K562 (cell line): Measurements from ENCODE around the gene ILF3.

Experiments
- CREB1 ChIP-seq, 2 experiments: sonication (generic) in 1 of 2; formaldehyde crosslinking in 1 of 2; IDR thresholded peaks; 2 replicates each; pipeline versions ENCODE4 v1.6.1 to v1.8.0; 2012 to 2022; ENCODE audit warnings: inconsistent platforms in 1 of 2, mild to moderate bottlenecking in 1 of 2, missing genetic modification reagents in 1 of 2, moderate library complexity in 1 of 2
- SMARCA4 ChIP-seq: fragments of 450-650 bp; IDR thresholded peaks from 2 replicates; pipeline ENCODE4 v1.6.1; 2016
- TF ChIP-seq, protein P1 (sequence below): sonication (generic); formaldehyde crosslinking; IDR thresholded peaks from 2 replicates; pipeline ENCODE4 v1.8.1; 2023; ENCODE audit warnings: mild to moderate bottlenecking, missing genetic modification reagents

DNA sequence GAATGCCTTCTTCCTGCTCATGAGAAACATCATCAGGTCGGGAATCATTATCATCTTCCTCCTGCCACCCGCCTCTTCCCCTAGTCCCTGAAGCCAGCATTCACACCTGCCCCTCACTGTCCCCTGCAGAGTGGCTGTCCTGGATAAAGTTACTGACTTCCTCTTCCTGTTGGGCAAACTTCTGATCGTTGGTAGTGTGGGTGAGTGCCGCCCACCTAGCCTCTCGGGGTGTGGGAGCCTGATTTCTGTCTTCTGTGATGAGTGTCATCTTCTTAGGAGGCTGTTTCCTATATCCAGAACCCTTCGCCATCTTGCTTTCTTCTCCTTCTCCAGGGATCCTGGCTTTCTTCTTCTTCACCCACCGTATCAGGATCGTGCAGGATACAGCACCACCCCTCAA, 16.3 kb upstream of the ILF3 start:
- TF ChIP-seq SMARCA4 (no peak), CREB1 (IDR thresholded peaks at IDR 0.05) (no peak), CREB1 (CRISPR knock-in tag; IDR thresholded peaks at IDR 0.05) (no peak)
- TF ChIP-seq, protein P1, sequence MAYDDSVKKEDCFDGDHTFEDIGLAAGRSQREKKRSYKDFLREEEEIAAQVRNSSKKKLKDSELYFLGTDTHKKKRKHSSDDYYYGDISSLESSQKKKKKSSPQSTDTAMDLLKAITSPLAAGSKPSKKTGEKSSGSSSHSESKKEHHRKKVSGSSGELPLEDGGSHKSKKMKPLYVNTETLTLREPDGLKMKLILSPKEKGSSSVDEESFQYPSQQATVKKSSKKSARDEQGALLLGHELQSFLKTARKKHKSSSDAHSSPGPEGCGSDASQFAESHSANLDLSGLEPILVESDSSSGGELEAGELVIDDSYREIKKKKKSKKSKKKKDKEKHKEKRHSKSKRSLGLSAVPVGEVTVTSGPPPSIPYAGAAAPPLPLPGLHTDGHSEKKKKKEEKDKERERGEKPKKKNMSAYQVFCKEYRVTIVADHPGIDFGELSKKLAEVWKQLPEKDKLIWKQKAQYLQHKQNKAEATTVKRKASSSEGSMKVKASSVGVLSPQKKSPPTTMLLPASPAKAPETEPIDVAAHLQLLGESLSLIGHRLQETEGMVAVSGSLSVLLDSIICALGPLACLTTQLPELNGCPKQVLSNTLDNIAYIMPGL (CRISPR knock-in tag): no peak
